ENCODE results near the gene KDM2A. TPM values are rescaled to one million over a fixed set of nuclear protein-coding genes. Genes with fewer than 3 reads are reported as not detected.

Gene KDM2A
- total RNA-seq, 1 donor from 2014 or later: 46.4 TPM

- peak; percentile 80 for DNase-seq (ENCODE audit: low spot score)
- intact Hi-C loops (cut with DNase I): loop anchor here (2.0 to 5.0 kb wide), 2 partner anchors 13 to 37 kb away; partner anchors contain the start of gene GRK2
Observed at GRCh38 chr11:67303835-67304411, 184.9 kb downstream of the KDM2A start.

GRCh38 chr11:67304511-67305113, 185.5 kb downstream of the KDM2A start:
- intact Hi-C loops (cut with DNase I): loop anchor here (5.0 kb wide), 1 partner anchor 37 kb away; the partner anchor contains the start of gene GRK2
- no peak for DNase-seq (ENCODE audit: low spot score)

- DNase-seq (ENCODE audit: low spot score): no peak
- intact Hi-C loops (cut with DNase I): no loop called here
Observed at GRCh38 chr11:67306769-67307544, 187.9 kb downstream of the KDM2A start.

- DNase-seq (ENCODE audit: low spot score): no peak
Observed at GRCh38 chr11:67307545-67308001, 188.5 kb downstream of the KDM2A start.

More at GRCh38 chr11:67307545-67308001, 188.5 kb downstream of the KDM2A start:
- intact Hi-C loops (cut with DNase I): no loop called here

Other genes starting within 250 kb of the KDM2A start
- gene PC, start 160.9 kb upstream of the KDM2A start, total RNA-seq: 12.1 TPM
- not detected for gene C11orf86, start 144.0 kb upstream of the KDM2A start, total RNA-seq
- gene SYT12, start 96.1 kb upstream of the KDM2A start, total RNA-seq: 2.2 TPM
- gene RHOD, start 62.4 kb upstream of the KDM2A start, total RNA-seq: 25.8 TPM
- 43.1 TPM for gene GRK2, start 147.2 kb downstream of the KDM2A start, total RNA-seq
- 20.0 TPM for gene ANKRD13D, start 170.0 kb downstream of the KDM2A start, total RNA-seq
- gene SSH3, start 184.3 kb downstream of the KDM2A start, total RNA-seq: 22.3 TPM
- 61.6 TPM for gene POLD4, start 234.3 kb downstream of the KDM2A start, total RNA-seq